Activated naive CD8-positive, alpha-beta T cell treated with anti-CD3 and anti-CD28 coated beads, Interleukin-2, amount 50 U/mL, for 24 hours (primary cell): ENCODE results near the gene ZSWIM9.

Experiments used
- ATAC-seq: fragments of 150-1000 bp; cut with Tn5 transposase; one replicate; pipeline ENCODE4 v1.10.0; 2021
- DNase-seq: peaks from one replicate; pipeline ENCODE4 v3.0.0; 2021
- H3K27ac Mint-ChIP-seq: one replicate; pipeline ENCODE4 v1.8.0; 2021; ENCODE audit warnings: mild to moderate bottlenecking, mixed read lengths
- H3K27me3 Mint-ChIP-seq: one replicate; pipeline ENCODE4 v1.8.0; 2021; ENCODE audit warnings: mixed read lengths
- H3K36me3 Mint-ChIP-seq: one replicate; pipeline ENCODE4 v1.8.0; 2021; ENCODE audit warnings: low read depth, mixed read lengths
- H3K4me1 Mint-ChIP-seq: one replicate; pipeline ENCODE4 v1.8.0; 2021; ENCODE audit warnings: mixed read lengths
- H3K4me3 Mint-ChIP-seq: one replicate; pipeline ENCODE4 v1.8.0; 2021; ENCODE audit warnings: mild to moderate bottlenecking, moderate library complexity, mixed read lengths
- H3K9me3 Mint-ChIP-seq: one replicate; pipeline ENCODE4 v1.8.0; 2021; ENCODE audit warnings: mixed read lengths

The ZSWIM9 gene

DNA sequence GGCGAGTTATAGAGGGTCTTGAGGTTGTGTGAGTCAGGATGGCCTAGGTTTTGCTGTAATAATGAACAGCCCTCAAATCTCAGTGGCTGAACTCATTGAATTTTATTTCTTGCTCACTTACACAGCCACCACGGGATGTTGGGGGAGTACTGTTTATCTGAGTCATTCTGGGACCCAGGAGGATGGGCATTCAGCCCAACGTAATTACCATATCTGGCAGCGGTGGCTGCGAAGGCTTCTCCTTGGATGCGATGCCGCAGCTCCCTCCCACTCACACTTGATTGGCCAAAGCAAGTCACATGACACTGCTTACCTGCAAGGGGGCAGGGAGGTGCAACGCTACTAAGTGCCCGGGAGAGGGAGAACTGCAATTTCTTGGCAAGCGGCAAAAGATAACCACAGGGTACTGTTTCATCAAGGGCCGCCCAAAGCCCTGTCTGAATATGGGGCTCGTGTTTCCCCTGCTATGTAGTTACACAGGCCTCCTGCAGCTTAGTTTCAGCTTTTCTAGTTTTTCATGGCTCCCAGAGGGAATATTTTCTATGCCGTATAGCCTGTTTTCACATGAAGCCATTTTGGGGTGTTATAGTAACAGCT is 19.9 kb downstream of the ZSWIM9 start:
- H3K9me3 Mint-ChIP-seq = no peaks in the 10 kb centered on the region
- ATAC-seq (peak; percentile 62), DNase-seq (peak; percentile 45)
- H3K27ac Mint-ChIP-seq = no peak overlapping the region
- H3K27me3 Mint-ChIP-seq = no peaks in the 10 kb centered on the region
- H3K36me3 Mint-ChIP-seq = peaks cover 17% of the 10 kb centered on the region
- H3K4me3 Mint-ChIP-seq = no peak overlapping the region
- peaks cover 8% of the 10 kb centered on the region for H3K4me1 Mint-ChIP-seq

DNA sequence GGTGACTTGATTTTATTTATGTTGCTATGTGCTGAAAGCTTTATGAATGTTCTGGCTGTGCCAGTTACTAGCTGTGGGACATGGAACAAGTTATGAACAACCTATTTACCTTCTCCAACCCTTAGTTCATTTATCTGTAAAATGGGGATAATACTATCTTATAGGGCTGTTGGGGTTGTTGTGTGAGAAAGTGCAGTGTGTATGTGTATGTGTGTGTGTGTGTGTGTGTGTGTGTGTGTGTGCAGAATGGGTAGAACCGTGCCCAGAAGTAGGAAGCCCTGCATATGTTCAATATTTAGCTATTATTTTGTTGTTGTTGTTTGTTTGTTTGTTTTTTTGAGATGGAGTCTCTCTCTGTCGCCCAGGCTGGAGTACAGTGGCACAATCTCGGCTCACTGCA is 20.4 kb downstream of the ZSWIM9 start:
- Mint-ChIP-seq H3K4me1 (peaks cover 8% of the 10 kb centered on the region), H3K4me3 (no peak overlapping the region), H3K9me3 (no peaks in the 10 kb centered on the region), H3K27me3 (no peaks in the 10 kb centered on the region), H3K36me3 (peaks cover 17% of the 10 kb centered on the region), H3K27ac (no peak overlapping the region)
- no peak for DNase-seq
- ATAC-seq = no peak

DNA sequence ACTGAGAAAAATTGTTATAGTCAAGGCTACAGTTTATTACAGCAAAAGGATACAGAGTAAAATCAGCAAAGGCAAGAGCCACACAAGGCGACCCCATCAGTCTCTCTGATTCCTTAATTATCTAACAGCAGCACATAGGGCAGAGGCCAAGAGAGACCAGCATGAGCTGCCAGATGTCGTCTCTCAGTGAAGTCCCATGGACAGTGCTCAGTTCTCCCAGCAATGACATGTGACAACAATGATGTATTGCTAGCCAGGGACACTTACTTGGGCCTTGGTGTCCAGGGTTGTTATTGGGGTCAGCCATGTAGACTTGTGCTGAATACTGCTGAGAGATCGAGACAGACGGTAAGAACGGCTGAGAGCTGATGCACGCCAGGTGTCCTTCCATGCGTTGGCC is 22.3 kb downstream of the ZSWIM9 start:
- H3K9me3 Mint-ChIP-seq = no peaks in the 10 kb centered on the region
- H3K27ac Mint-ChIP-seq = no peak overlapping the region
- H3K36me3 Mint-ChIP-seq = peaks cover 16% of the 10 kb centered on the region
- no peak overlapping the region for H3K4me3 Mint-ChIP-seq
- ATAC-seq = no peak
- H3K27me3 Mint-ChIP-seq = no peaks in the 10 kb centered on the region
- peaks cover 8% of the 10 kb centered on the region for H3K4me1 Mint-ChIP-seq
- DNase-seq = no peak

DNA sequence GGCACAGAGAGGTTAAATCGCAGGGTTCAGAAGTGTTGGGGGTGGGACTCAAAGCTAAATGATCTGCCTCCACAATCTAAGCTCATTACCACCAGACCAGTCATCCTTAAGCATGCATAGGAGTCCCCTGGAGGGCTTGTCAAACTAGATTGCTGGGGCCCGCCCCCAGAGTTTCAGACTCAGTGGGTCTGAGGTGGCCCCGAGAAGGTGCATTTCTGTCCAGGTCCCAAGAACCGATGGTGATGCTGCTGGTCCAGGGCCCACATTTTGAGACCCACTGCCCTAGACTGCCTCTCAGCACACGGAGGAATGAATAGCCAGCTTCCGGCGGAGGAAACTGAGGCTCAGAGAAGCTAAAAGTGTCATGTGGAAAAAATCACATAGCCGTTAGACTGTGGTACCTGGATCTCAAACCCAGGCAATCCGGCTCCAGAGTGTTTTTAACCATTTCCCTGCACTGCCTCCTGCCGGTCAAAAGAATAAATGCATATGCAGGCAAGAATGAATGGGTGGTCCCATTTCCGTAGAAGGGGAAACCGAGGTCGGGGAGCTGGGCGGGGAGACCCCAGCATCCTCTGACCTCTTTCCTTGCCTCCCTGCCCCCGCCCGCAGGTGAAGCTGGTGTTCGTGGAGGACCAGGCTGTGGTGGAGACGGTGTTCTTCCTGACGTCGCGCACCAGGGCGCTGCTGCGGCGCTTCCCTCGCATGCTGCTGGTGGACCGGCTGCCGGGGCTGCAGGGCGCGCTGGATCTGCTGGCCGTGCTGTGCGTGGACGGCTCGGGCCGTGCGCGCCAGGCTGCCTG is 23.8 kb downstream of the ZSWIM9 start:
- H3K36me3 Mint-ChIP-seq = peaks cover 7% of the 10 kb centered on the region
- peak; percentile 53 for DNase-seq
- H3K9me3 Mint-ChIP-seq = no peaks in the 10 kb centered on the region
- no peak overlapping the region for H3K27ac Mint-ChIP-seq
- no peak overlapping the region for H3K4me3 Mint-ChIP-seq
- H3K4me1 Mint-ChIP-seq = peaks cover 8% of the 10 kb centered on the region
- ATAC-seq = no peak
- H3K27me3 Mint-ChIP-seq = no peaks in the 10 kb centered on the region

DNA sequence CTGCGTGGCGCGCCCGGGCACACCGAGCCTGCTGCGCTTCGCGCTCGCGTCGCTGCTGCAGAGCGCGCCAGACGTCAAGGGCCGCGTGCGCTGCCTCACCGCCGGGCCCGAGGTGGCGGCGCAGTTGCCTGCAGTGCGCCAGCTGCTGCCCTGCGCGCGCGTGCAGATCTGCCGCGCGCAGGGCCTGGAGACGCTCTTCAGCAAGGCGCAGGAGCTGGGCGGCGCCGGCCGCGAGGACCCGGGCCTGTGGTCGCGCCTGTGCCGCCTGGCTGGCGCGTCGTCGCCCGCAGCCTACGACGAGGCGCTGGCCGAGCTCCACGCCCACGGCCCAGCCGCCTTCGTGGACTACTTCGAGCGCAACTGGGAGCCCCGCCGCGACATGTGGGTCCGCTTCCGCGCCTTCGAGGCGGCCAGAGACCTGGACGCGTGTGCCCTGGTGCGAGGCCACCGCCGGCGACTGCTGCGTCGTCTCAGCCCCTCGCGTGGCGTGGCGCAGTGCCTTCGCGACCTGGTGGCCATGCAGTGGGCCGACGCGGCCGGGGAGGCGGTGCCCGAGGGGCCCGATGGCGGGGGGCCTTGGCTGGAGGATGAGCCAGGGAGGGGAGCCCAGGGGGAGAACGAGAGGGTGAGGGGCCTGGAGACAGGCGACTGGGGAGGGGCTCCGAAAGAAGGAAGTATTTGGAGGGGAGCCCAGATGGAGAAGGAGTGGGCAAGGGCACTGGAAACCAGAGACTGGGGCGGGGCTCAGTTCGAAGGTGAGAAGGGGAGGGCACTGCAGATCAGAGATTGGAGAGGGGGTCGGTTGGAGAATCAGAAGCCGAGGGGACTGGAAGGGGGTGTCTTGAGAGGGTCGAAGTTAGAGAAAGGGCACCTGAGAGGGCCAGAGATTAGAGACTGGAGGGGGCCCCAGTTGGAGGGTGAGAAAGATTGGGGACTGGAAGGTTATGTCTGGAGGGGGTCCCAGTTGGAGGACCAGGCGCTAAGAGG is 24.7 kb downstream of the ZSWIM9 start:
- Mint-ChIP-seq H3K9me3 (no peaks in the 10 kb centered on the region), H3K36me3 (peaks cover 3% of the 10 kb centered on the region), H3K27me3 (no peaks in the 10 kb centered on the region), H3K27ac (no peak overlapping the region), H3K4me1 (peaks cover 4% of the 10 kb centered on the region), H3K4me3 (no peak overlapping the region)
- ATAC-seq (no peak), DNase-seq (no peak)

DNA sequence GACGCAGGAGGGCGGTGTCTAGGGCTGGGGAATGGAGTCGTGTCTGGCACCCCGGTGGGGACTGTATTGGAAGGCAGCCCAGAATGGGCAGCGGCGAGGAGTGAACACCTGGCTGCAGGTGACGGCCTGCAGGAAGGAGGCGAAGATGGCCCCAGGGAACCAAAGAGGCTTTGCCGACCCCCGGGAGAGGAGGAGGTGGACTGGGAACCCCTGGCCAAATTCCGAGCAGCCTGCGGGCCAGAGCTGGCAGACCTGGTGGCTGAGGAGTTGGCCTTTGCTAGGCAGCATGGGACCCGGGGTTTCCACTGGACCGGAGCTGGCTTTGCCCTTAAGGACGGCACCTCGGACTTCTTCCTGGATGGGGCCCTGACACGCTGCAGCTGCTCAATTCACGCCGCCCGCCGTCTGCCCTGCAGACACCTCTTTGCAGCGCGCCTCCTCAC is 25.9 kb downstream of the ZSWIM9 start:
- peak; percentile 13 for ATAC-seq

DNA sequence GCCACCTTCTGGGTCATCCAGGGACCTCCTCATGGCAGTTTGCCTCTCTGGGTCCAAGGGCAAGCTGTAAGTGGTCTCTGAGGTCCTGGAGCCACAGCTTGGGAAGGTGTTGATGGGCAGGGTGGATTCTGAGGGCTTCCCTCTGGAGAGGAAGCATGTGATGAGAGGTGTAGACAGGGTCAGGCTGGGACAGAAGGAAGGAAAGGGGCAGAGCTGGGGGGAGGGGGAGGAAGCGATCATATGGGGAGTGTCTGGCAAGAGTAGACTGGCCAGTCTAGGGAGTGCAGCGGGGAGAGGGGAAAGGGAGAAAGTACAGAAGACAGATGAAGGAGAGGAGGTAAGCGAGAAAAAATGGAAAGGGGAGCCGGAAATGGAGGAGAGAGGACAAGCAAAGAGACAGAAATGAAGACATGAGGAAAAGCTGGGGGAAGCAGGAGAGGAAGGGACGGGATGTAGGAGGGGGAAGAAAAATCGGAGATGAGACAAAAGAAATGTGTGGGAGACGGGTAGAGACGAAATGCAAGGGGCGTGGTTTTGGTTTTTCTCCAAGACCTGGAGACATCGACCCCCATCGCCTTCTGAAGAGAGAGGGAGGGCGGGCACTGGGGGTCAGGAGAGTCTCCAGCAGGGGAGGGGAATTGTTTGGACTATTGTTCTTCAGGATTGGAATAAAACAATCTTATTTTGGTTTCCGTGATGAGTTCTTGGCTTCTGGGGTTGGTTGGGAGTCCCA is 26.6 kb downstream of the ZSWIM9 start:
- Mint-ChIP-seq H3K27me3 (no peaks in the 10 kb centered on the region), H3K4me3 (no peak overlapping the region), H3K9me3 (no peaks in the 10 kb centered on the region), H3K4me1 (peaks cover 5% of the 10 kb centered on the region), H3K27ac (no peak overlapping the region), H3K36me3 (no peaks in the 10 kb centered on the region)
- ATAC-seq (no peak), DNase-seq (no peak)

More for the DNA sequence above, 25.9 kb downstream of the ZSWIM9 start:
- DNase-seq = no peak
- Mint-ChIP-seq H3K4me1 (peaks cover 2% of the 10 kb centered on the region), H3K9me3 (no peaks in the 10 kb centered on the region), H3K4me3 (no peak overlapping the region), H3K27me3 (no peaks in the 10 kb centered on the region), H3K27ac (no peak overlapping the region), H3K36me3 (no peaks in the 10 kb centered on the region)

DNA sequence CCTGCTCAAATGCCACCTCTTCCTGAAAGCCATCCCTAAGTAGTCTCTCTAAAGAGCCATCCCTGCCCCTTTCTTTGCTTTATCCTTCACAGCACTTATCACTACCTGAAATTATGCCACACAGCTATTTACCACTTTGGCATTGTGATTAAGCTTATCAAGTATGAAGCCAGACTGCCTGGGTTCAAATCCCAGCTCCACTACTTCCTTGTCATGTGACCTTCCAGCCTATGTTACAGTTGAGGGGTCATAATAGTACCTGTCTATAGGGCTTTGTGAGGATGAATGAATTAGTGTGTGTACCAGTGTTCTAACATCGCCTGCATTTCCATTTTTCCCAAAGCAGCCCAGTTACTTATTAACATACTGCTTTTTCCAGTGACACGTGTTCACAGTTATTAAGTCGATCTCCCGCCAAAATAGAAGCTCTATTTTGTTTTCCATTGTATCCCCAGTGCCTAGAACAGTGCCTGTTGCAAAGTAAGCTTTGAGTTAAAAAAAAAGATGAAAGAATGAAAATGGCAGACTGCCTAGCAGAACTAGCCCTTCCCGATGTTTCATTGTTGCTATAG is 32.8 kb downstream of the ZSWIM9 start:
- DNase-seq (peak; percentile 15), ATAC-seq (no peak)
- Mint-ChIP-seq H3K27ac (no peak overlapping the region), H3K9me3 (no peaks in the 10 kb centered on the region), H3K4me3 (no peak overlapping the region), H3K27me3 (no peaks in the 10 kb centered on the region), H3K36me3 (peaks cover 16% of the 10 kb centered on the region), H3K4me1 (peaks cover 22% of the 10 kb centered on the region)

DNA sequence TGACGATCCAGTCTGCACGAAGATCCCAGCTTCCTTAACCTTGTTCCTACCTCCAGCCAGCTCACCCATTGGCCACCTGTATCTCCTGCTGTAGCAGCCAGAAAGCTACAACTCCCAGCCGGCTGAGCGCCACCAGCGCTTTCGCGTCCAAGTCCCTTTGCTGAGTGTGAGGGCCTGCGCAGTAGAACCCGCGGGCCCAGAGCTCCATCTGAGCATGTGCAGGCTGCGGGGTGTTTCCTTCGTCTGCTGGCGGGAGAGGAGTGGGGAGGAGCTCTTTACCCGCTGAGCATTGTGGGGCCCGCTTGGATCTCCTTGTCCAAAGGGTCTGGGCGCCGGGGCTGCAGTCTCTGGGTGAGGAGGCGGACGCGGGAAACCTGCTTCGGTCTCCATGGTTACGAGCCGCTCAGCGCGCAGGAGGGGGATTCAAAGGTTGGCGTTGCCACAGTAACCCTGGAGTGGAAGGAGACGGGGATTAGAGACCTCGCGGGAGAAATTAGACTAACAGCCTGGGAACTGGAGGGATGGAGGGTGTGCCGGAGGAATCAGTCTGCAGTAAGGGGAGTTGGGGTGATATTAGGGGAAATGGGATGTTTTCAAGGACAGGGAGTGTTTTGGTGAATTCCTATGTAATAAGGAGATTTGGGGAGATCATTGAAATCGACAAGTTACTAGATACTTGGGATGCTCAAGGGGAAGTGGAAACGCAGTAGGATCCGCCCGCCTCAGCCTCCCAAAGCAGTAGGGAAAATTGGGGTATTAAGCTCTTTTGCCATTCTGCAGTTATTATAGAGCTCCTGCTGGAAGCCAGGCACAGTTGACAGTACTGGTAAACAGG is 33.5 kb downstream of the ZSWIM9 start:
- ATAC-seq (peak; percentile 99), DNase-seq (peak; percentile 92)
- H3K27me3 Mint-ChIP-seq = no peaks in the 10 kb centered on the region
- H3K4me1 Mint-ChIP-seq = peaks cover 22% of the 10 kb centered on the region
- H3K4me3 Mint-ChIP-seq = no peak overlapping the region
- H3K27ac Mint-ChIP-seq = no peak overlapping the region
- H3K36me3 Mint-ChIP-seq = peaks cover 18% of the 10 kb centered on the region
- H3K9me3 Mint-ChIP-seq = no peaks in the 10 kb centered on the region

DNA sequence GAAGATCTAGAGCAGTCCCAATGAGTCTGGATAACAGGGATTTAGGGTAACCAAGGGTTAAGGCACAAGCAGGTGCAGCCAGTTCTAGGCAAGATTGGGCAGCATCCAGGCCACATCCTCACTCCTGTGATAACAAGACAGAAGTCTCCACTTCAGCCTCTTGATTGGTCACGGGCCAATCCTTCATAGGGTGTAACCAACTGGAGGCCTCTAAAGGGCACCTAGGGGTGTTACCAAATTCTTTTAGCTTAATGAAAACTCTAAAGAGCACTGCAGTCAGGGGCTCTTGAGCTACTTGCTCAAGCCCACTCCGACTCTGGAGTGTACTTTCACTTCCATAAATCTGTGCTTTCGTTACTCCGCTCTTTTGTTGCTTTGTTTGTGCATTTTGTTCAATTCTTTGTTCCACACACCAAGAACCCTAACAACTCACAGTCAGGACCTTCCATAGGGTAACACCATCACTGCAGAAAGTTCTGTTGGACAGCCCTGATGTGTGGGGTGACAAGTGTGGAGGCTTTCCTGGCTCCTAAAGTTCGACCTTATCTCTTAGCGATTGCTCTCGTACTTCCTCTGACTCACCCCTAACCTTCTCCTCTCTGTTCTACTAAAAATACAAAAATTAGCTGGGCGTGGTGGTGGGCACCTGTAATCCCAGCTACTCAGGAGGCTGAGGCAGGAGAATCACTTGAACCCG is 36.1 kb downstream of the ZSWIM9 start:
- Mint-ChIP-seq H3K9me3 (no peaks in the 10 kb centered on the region), H3K4me3 (no peak overlapping the region), H3K27me3 (no peaks in the 10 kb centered on the region), H3K36me3 (peaks cover 29% of the 10 kb centered on the region), H3K4me1 (peaks cover 22% of the 10 kb centered on the region), H3K27ac (peak overlapping the region; percentile 55)
- peak; percentile 21 for ATAC-seq
- no peak for DNase-seq

DNA sequence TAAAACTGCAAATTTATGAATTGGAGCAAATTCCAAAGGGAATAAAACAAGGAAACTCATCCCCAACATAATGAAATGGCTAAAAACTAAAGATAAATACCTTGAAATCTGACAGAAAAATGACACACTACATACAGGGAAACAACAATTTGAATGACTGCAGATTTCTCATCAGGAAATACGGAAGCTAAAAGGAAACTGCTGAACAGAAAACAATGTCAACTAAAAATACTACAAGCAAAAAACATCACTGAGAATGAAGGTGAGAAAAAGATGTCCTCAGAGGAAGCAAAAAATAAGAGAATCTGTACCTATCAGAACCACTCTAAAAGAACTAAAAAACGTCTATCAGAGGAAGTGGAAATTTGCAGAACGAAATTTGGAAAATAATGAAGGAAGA is 39.5 kb downstream of the ZSWIM9 start:
- ATAC-seq (no peak), DNase-seq (no peak)
- Mint-ChIP-seq H3K4me3 (no peak overlapping the region), H3K4me1 (peaks cover 17% of the 10 kb centered on the region), H3K9me3 (no peaks in the 10 kb centered on the region), H3K27me3 (no peaks in the 10 kb centered on the region), H3K36me3 (peaks cover 40% of the 10 kb centered on the region), H3K27ac (no peak overlapping the region)

DNA sequence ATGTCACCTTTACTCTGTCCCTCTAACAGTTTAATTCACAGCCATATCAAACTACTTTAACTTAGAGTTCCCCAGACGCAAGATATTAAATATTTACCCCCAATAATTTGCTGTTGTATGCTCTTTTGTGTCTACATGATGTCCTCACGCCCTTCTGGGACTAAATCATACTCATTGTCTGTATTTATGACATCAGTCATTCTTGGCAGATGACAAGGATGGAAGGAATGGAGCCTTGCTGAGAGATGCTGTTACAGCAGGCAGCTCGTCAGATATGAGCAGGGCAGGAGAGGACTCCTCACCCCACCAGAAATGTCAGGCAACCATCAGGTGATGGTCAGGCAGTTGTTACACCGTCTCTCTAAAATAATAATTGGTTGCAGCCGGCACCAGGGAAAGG is 43.5 kb downstream of the ZSWIM9 start:
- peaks cover 3% of the 10 kb centered on the region for H3K4me1 Mint-ChIP-seq
- H3K27me3 Mint-ChIP-seq = no peaks in the 10 kb centered on the region
- ATAC-seq (no peak), DNase-seq (no peak)
- no peak overlapping the region for H3K4me3 Mint-ChIP-seq
- no peak overlapping the region for H3K27ac Mint-ChIP-seq
- H3K36me3 Mint-ChIP-seq = peaks cover 51% of the 10 kb centered on the region
- no peaks in the 10 kb centered on the region for H3K9me3 Mint-ChIP-seq

DNA sequence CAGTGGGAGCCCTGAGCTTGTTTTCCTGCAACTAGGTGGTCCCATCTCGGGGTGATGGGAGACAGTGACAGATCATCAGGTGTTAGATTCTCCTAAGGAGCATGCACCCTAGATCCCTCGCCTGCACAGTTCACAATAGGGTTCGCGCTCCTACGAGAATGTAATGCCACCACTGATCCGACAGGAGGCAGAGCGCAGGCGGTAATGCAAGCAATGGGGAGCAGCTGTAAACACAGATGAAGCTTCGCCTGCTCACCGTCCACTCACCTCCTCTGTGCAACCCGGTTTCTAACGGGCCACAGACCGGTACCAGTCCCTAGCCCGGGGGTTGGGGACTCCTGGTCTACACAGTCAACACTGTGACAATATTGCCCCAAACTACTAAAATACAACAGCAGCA is 46.5 kb downstream of the ZSWIM9 start:
- no peak for ATAC-seq
- H3K27ac Mint-ChIP-seq = no peak overlapping the region
- H3K4me3 Mint-ChIP-seq = no peak overlapping the region
- H3K4me1 Mint-ChIP-seq = peaks cover 3% of the 10 kb centered on the region
- peaks cover 52% of the 10 kb centered on the region for H3K36me3 Mint-ChIP-seq
- H3K27me3 Mint-ChIP-seq = no peaks in the 10 kb centered on the region
- H3K9me3 Mint-ChIP-seq = no peaks in the 10 kb centered on the region
- no peak for DNase-seq
